ENCODE data around the gene COPA. TPM values are rescaled to one million over a fixed set of nuclear protein-coding genes. Genes with fewer than 3 reads are reported as not detected.

COPA gene
- total RNA-seq, 1 donor from 2014 or later, result 142 TPM

GRCh38 chr1:160374306-160375110 is 31.5 kb upstream of the COPA start:
- intact Hi-C loops (cut with DNase I), result no loop called here

GRCh38 chr1:160373696-160374095 is 30.6 kb upstream of the COPA start:
- Histone ChIP-seq H3K9me3 (no peaks in the 10 kb centered on the region), H3K4me1 (peaks cover 11% of the 10 kb centered on the region), H3K27me3 (no peaks in the 10 kb centered on the region), H3K27ac (no peak overlapping the region), H3K36me3 (no peaks in the 10 kb centered on the region), H3K4me3 (no peak overlapping the region)
- TF ChIP-seq CTCF (IDR thresholded peaks at IDR 0.05), result no peak
- DNase-seq, result no peak
- intact Hi-C loops (cut with DNase I), result no loop called here
- ATAC-seq, result no peak

More at GRCh38 chr1:160374306-160375110, 31.5 kb upstream of the COPA start:
- Histone ChIP-seq H3K4me1 (peaks cover 11% of the 10 kb centered on the region), H3K27ac (no peak overlapping the region), H3K27me3 (no peaks in the 10 kb centered on the region), H3K9me3 (no peaks in the 10 kb centered on the region), H3K4me3 (no peak overlapping the region), H3K36me3 (no peaks in the 10 kb centered on the region)
- ATAC-seq, result no peak
- no peak for DNase-seq
- TF ChIP-seq CTCF (IDR thresholded peaks at IDR 0.05), result no peak

- Histone ChIP-seq H3K27me3 (no peaks in the 10 kb centered on the region), H3K9me3 (no peaks in the 10 kb centered on the region), H3K36me3 (no peaks in the 10 kb centered on the region), H3K27ac (no peak overlapping the region), H3K4me1 (peaks cover 11% of the 10 kb centered on the region), H3K4me3 (no peak overlapping the region)
- intact Hi-C loops (cut with DNase I), result no loop called here
- ATAC-seq (peak; percentile 51), DNase-seq (no peak)
- no peak for TF ChIP-seq CTCF (IDR thresholded peaks at IDR 0.05)
Observed at GRCh38 chr1:160371756-160372155, 28.7 kb upstream of the COPA start.

- intact Hi-C loops (cut with DNase I), result no loop called here
- Histone ChIP-seq H3K9me3 (no peaks in the 10 kb centered on the region), H3K36me3 (no peaks in the 10 kb centered on the region), H3K4me1 (peaks cover 8% of the 10 kb centered on the region), H3K27ac (no peak overlapping the region), H3K4me3 (no peak overlapping the region), H3K27me3 (no peaks in the 10 kb centered on the region)
- TF ChIP-seq CTCF (IDR thresholded peaks at IDR 0.05), result no peak
- ATAC-seq (no peak), DNase-seq (no peak)
Observed at GRCh38 chr1:160371346-160371631, 28.2 kb upstream of the COPA start.

DNA sequence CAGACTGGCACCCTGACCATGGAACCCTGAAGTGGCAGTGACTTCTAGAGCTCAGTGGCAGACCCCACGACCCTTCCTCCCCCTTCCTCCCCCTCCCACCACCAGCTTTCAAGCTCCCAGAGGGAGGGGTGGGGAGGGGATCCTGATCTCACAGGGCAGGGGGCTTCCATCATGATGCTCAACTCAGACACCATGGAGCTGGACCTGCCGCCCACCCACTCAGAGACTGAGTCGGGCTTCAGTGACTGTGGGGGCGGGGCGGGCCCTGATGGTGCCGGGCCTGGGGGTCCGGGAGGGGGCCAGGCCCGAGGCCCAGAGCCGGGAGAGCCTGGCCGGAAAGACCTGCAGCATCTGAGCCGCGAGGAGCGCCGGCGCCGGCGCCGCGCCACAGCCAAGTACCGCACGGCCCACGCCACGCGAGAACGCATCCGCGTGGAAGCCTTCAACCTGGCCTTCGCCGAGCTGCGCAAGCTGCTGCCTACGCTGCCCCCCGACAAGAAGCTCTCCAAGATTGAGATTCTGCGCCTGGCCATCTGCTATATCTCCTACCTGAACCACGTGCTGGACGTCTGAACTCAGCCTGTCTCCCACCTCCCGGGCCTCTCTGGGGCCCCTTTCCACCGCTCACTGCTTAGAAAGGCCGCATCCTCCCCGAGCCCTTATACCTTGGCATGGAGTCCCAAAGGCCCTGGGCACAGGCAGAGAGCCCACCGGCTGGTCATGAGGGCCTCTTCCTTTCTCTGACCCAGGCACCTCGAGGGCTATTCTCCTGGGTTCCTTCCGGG is 27.7 kb upstream of the COPA start:
- H3K27me3 ChIP-seq, result no peaks in the 10 kb centered on the region

More for the DNA sequence above, 27.7 kb upstream of the COPA start:
- no peak for DNase-seq
- Histone ChIP-seq H3K27ac (no peak overlapping the region), H3K36me3 (no peaks in the 10 kb centered on the region), H3K4me1 (peaks cover 3% of the 10 kb centered on the region), H3K4me3 (no peak overlapping the region), H3K9me3 (no peaks in the 10 kb centered on the region)
- no peak for TF ChIP-seq CTCF (IDR thresholded peaks at IDR 0.05)
- ATAC-seq, result no peak
- intact Hi-C loops (cut with DNase I), result no loop called here
